SW480 (cell line): ENCODE measurements around the gene MPIG6B.
A peak's percentile ranks its signal among the peaks of the same experiment; 100 is the strongest.

Experiments
- DNase-seq: peaks from one replicate; pipeline ENCODE4 v3.0.0-alpha.2; 2016; ENCODE audit warnings: low spot score

Gene MPIG6B

GRCh38 chr6:31768363-31769257 lies 45.4 kb downstream of the MPIG6B start:
- DNase-seq = no peak

GRCh38 chr6:31769684-31770371 lies 46.7 kb downstream of the MPIG6B start:
- peak; percentile 69 for DNase-seq

- DNase-seq = no peak
These were observed 47.7 kb downstream of the MPIG6B start for GRCh38 chr6:31770860-31771259.

GRCh38 chr6:31771992-31772358 lies 48.8 kb downstream of the MPIG6B start:
- no peak for DNase-seq

GRCh38 chr6:31775184-31775583 lies 52.0 kb downstream of the MPIG6B start:
- DNase-seq = peak; percentile 48

- DNase-seq = no peak
These were observed 52.7 kb downstream of the MPIG6B start for GRCh38 chr6:31775633-31776484.
